ENCODE results near the gene EDN1.

EDN1 gene

GRCh38 chr6:12289933-12290820 lies at the start of gene EDN1:
Gene EDN1, plus strand, starts transcription at chr6:12290361. Its CDS starts 269 bp downstream, at chr6:12290630.
- DNase-seq = peak; percentile 49

GRCh38 chr6:12241493-12242175 lies 48.5 kb upstream of the EDN1 start:
- DNase-seq = no peak

- no peak for DNase-seq
These were observed 47.0 kb upstream of the EDN1 start for GRCh38 chr6:12243169-12243568.

GRCh38 chr6:12245360-12245759 lies 44.8 kb upstream of the EDN1 start:
- no peak for DNase-seq

GRCh38 chr6:12245763-12246718 lies 44.1 kb upstream of the EDN1 start:
- no peak for DNase-seq

- no peak for DNase-seq
These were observed 43.3 kb upstream of the EDN1 start for GRCh38 chr6:12246900-12247299.

- DNase-seq = no peak
These were observed 40.4 kb upstream of the EDN1 start for GRCh38 chr6:12249541-12250382.

- no peak for DNase-seq
These were observed 39.8 kb upstream of the EDN1 start for GRCh38 chr6:12250383-12250770.

GRCh38 chr6:12254210-12254609 lies 36.0 kb upstream of the EDN1 start:
- DNase-seq = no peak

- DNase-seq = no peak
These were observed 32.0 kb upstream of the EDN1 start for GRCh38 chr6:12258191-12258590.

GRCh38 chr6:12258591-12259075 lies 31.5 kb upstream of the EDN1 start:
- DNase-seq = no peak

- DNase-seq = no peak
These were observed 29.6 kb upstream of the EDN1 start for GRCh38 chr6:12260458-12261093.

GRCh38 chr6:12261502-12261901 lies 28.7 kb upstream of the EDN1 start:
- no peak for DNase-seq

- DNase-seq = no peak
These were observed 27.7 kb upstream of the EDN1 start for GRCh38 chr6:12262236-12263061.

- DNase-seq = no peak
These were observed 26.8 kb upstream of the EDN1 start for GRCh38 chr6:12263403-12263802.

GRCh38 chr6:12264671-12265070 lies 25.5 kb upstream of the EDN1 start:
- no peak for DNase-seq

GRCh38 chr6:12265296-12265695 lies 24.9 kb upstream of the EDN1 start:
- no peak for DNase-seq

- no peak for DNase-seq
These were observed 24.4 kb upstream of the EDN1 start for GRCh38 chr6:12265791-12266190.

- no peak for DNase-seq
These were observed 23.6 kb upstream of the EDN1 start for GRCh38 chr6:12266571-12266970.

GRCh38 chr6:12269110-12269509 lies 21.1 kb upstream of the EDN1 start:
- no peak for DNase-seq

All from DMS79 (cell line).